ENCODE measurements around the gene FOXP1. TPM values are rescaled to one million over a fixed set of nuclear protein-coding genes. Genes with fewer than 3 reads are reported as not detected.
A peak's percentile ranks its signal among the peaks of the same experiment; 100 is the strongest.

Gene FOXP1
- total and polyA plus RNA-seq, 5 experiments from 2014 or later = 280 to 443 (median 382) TPM

DNA sequence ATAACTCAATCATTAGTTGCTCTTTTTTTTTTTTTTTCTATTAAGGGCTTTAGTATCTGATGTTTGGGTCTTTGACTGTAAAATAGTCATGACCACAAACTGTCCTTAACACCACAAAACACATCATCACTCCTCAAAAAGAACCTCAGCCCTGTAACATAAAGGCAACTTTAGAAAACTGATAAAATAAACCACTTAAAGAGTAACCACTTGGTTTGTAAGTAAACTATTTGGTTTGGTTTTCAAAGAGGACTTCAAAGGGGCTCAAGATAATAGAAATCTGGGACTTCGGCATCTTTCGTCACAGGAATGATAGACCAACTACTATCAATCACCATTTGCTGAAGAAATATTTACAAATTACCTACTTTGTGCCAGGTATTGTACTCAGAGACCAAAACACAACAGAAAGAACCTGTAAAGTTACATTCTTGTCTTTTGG lies 167.8 kb downstream of the FOXP1 start:
- ATAC-seq (peak; percentile 41 to 72), DNase-seq (peak in 4 of 10 donors; percentile 48 to 70 (median 60))
- POLR2A ChIA-PET = interaction anchor here (0.6 to 3.4 kb wide), 7 partner anchors 12 to 285 kb away, joined by 3 to 19 read pairs (median 6); no protein-coding TSS in a partner anchor
- peaks cover 0 to 6% (median 2%) of the 10 kb centered on the region in 3 donors for H3K36me3 Mint-ChIP-seq
- H3K9me3 Mint-ChIP-seq = no peaks in the 10 kb centered on the region
- H3K4me3 Mint-ChIP-seq = peak overlapping the region; percentile 51 to 88 (median 76)
- peaks cover 40 to 93% (median 89%) of the 10 kb centered on the region in 4 donors for H3K4me1 Mint-ChIP-seq
- H3K27ac Mint-ChIP-seq = peak overlapping the region; percentile 91 to 99 (median 96)
- H3K27me3 Mint-ChIP-seq = no peaks in the 10 kb centered on the region

GRCh38 chr3:71414189-71414927 lies 169.2 kb downstream of the FOXP1 start:
- H3K36me3 Mint-ChIP-seq = peaks cover 0 to 6% (median 2%) of the 10 kb centered on the region in 3 donors
- H3K27ac Mint-ChIP-seq = peak overlapping the region; percentile 67 to 99 (median 96)
- H3K4me1 Mint-ChIP-seq = peaks cover 42 to 95% (median 93%) of the 10 kb centered on the region in 4 donors
- DNase-seq = no peak
- peak overlapping the region in 6 of 10 donors; percentile 0 to 74 (median 24) for H3K4me3 Mint-ChIP-seq
- POLR2A ChIA-PET = interaction anchor here (0.7 to 1.0 kb wide), 2 partner anchors 27 to 33 kb away, joined by 3 read pairs; no protein-coding TSS in a partner anchor
- ATAC-seq = no peak
- no peaks in the 10 kb centered on the region for H3K27me3 Mint-ChIP-seq
- H3K9me3 Mint-ChIP-seq = no peaks in the 10 kb centered on the region

DNA sequence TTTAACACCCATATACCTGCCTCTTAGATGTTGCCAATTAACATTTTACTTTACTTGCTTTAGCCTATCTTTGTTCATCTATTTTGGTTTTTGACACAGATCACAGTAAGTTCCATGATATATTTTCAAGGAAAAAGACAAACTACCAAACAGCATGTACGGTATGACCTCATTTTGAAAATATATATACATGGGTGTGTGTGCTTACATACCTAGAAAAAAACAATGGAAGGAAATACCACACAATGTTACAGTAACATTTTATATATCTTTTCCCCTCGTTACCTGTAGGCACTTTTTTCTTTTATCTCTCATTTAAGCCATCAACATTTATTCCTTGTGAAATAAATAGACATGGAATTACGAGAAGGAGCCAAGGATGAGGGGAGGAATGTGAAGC lies 170.0 kb downstream of the FOXP1 start:
- H3K27me3 Mint-ChIP-seq = no peaks in the 10 kb centered on the region
- H3K4me1 Mint-ChIP-seq = peaks cover 45 to 96% (median 95%) of the 10 kb centered on the region in 4 donors
- POLR2A ChIA-PET = no interaction called here
- DNase-seq = no peak
- H3K4me3 Mint-ChIP-seq = no peak overlapping the region
- H3K36me3 Mint-ChIP-seq = peaks cover 0 to 6% (median 4%) of the 10 kb centered on the region in 3 donors
- no peak for ATAC-seq
- H3K9me3 Mint-ChIP-seq = no peaks in the 10 kb centered on the region
- peak overlapping the region; percentile 3 to 99 (median 68) for H3K27ac Mint-ChIP-seq

DNA sequence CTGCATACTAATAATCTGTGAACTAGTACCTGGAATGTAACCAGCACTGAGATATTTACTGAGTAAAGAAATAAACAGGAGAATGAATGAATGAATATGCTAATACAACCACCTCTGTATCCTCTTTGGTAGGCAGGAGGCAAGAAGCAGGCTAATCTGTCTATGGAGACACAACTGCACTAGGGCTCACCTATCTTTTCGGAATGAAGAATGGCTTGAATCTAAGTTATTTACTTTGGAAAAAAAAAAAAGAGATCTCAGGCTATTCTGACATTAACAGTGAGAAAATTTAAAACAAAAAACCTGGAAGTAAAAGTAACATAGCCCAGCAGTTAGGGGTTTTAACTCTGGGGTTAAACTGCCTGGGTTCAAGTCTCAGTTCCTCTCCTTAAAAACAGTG lies 174.2 kb downstream of the FOXP1 start:
- peak overlapping the region in 3 of 10 donors; percentile 30 to 59 (median 39) for H3K4me3 Mint-ChIP-seq
- no peak for DNase-seq
- peaks cover 0 to 29% (median 13%) of the 10 kb centered on the region in 3 donors for H3K36me3 Mint-ChIP-seq

DNA sequence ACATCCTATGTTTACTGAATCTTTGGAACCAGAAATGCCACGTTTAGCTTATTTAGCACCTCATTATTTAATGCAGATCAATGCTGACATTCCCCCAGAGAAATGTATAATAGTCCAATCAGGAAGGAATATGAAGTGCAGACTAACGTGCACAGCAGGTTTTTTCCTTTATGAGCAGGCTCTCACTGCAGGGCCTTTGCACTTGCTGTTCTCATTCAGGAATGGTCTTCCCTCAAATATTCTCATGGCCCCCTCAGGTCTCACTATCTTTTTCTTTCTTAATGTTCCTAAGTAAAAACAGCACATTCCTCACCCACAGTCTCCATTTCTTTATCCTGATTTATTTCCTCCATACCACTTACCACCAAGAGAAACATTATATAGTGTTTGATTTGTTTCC lies 174.6 kb downstream of the FOXP1 start:
- Mint-ChIP-seq H3K4me1 (peaks cover 39 to 91% (median 85%) of the 10 kb centered on the region in 4 donors), H3K27ac (peak overlapping the region; percentile 52 to 96 (median 81))

More for the DNA sequence above, 174.2 kb downstream of the FOXP1 start:
- peaks cover 40 to 92% (median 87%) of the 10 kb centered on the region in 4 donors for H3K4me1 Mint-ChIP-seq
- no peaks in the 10 kb centered on the region for H3K9me3 Mint-ChIP-seq
- no peak for ATAC-seq
- POLR2A ChIA-PET = interaction anchor here (0.8 to 2.3 kb wide), 3 partner anchors 11 to 22 kb away, joined by 4 to 9 read pairs (median 5); no protein-coding TSS in a partner anchor
- no peaks in the 10 kb centered on the region for H3K27me3 Mint-ChIP-seq
- peak overlapping the region; percentile 47 to 96 (median 81) for H3K27ac Mint-ChIP-seq

GRCh38 chr3:71407823-71408222 lies 175.7 kb downstream of the FOXP1 start:
- ATAC-seq (no peak), DNase-seq (no peak)
- H3K4me3 Mint-ChIP-seq = peak overlapping the region in 1 of 10 donors; percentile 26
- no peaks in the 10 kb centered on the region for H3K27me3 Mint-ChIP-seq
- no peaks in the 10 kb centered on the region for H3K9me3 Mint-ChIP-seq
- POLR2A ChIA-PET = interaction anchor here (0.7 to 1.5 kb wide), 2 partner anchors 21 to 133 kb away, joined by 3 to 5 read pairs; no protein-coding TSS in a partner anchor
- H3K4me1 Mint-ChIP-seq = peaks cover 40 to 91% (median 83%) of the 10 kb centered on the region in 4 donors
- peak overlapping the region in 8 of 10 donors; percentile 22 to 78 (median 68) for H3K27ac Mint-ChIP-seq
- H3K36me3 Mint-ChIP-seq = peaks cover 0 to 32% (median 17%) of the 10 kb centered on the region in 3 donors

More for the DNA sequence above, 174.6 kb downstream of the FOXP1 start:
- no peak for DNase-seq
- H3K9me3 Mint-ChIP-seq = no peaks in the 10 kb centered on the region
- POLR2A ChIA-PET = interaction anchor here (1.5 kb wide), 1 partner anchor 22 kb away, joined by 5 read pairs; no protein-coding TSS in a partner anchor
- no peaks in the 10 kb centered on the region for H3K27me3 Mint-ChIP-seq
- H3K4me3 Mint-ChIP-seq = no peak overlapping the region
- H3K36me3 Mint-ChIP-seq = peaks cover 0 to 29% (median 13%) of the 10 kb centered on the region in 3 donors
- no peak for ATAC-seq

- Mint-ChIP-seq H3K9me3 (no peaks in the 10 kb centered on the region), H3K27me3 (no peaks in the 10 kb centered on the region), H3K4me3 (no peak overlapping the region), H3K27ac (peak overlapping the region; percentile 32 to 83 (median 74)), H3K4me1 (peaks cover 39 to 91% (median 83%) of the 10 kb centered on the region in 4 donors), H3K36me3 (peaks cover 0 to 32% (median 14%) of the 10 kb centered on the region in 3 donors)
- DNase-seq (no peak), ATAC-seq (no peak)
- POLR2A ChIA-PET = interaction anchor here (0.7 to 1.0 kb wide), 3 partner anchors 9 to 132 kb away, joined by 3 to 4 read pairs (median 3); no protein-coding TSS in a partner anchor
These were observed 176.3 kb downstream of the FOXP1 start for GRCh38 chr3:71406972-71407810.

- H3K27ac Mint-ChIP-seq = peak overlapping the region; percentile 46 to 97 (median 91)
- H3K9me3 Mint-ChIP-seq = no peaks in the 10 kb centered on the region
- H3K27me3 Mint-ChIP-seq = no peaks in the 10 kb centered on the region
- H3K4me1 Mint-ChIP-seq = peaks cover 45 to 91% (median 84%) of the 10 kb centered on the region in 4 donors
- POLR2A ChIA-PET = interaction anchor here (0.6 to 1.7 kb wide), 4 partner anchors 13 to 89 kb away, joined by 3 to 6 read pairs (median 4); no protein-coding TSS in a partner anchor
- peak overlapping the region in 7 of 10 donors; percentile 5 to 54 (median 41) for H3K4me3 Mint-ChIP-seq
- H3K36me3 Mint-ChIP-seq = peaks cover 0 to 28% (median 14%) of the 10 kb centered on the region in 3 donors
- no peak for DNase-seq
- no peak for ATAC-seq
These were observed 180.6 kb downstream of the FOXP1 start for GRCh38 chr3:71402911-71403310.

GRCh38 chr3:71402280-71402679 lies 181.2 kb downstream of the FOXP1 start:
- DNase-seq (no peak), ATAC-seq (no peak)
- Mint-ChIP-seq H3K27ac (peak overlapping the region; percentile 46 to 97 (median 91)), H3K4me3 (peak overlapping the region in 6 of 10 donors; percentile 7 to 54 (median 32)), H3K4me1 (peaks cover 47 to 91% (median 84%) of the 10 kb centered on the region in 4 donors), H3K9me3 (no peaks in the 10 kb centered on the region), H3K36me3 (peaks cover 0 to 23% (median 14%) of the 10 kb centered on the region in 3 donors), H3K27me3 (no peaks in the 10 kb centered on the region)
- POLR2A ChIA-PET = interaction anchor here (0.6 to 1.7 kb wide), 3 partner anchors 27 to 89 kb away, joined by 3 to 5 read pairs (median 3); no protein-coding TSS in a partner anchor

- H3K27me3 Mint-ChIP-seq = no peaks in the 10 kb centered on the region
- POLR2A ChIA-PET = interaction anchor here (1.5 to 1.7 kb wide), 2 partner anchors 27 to 90 kb away, joined by 3 to 5 read pairs; no protein-coding TSS in a partner anchor
- DNase-seq (no peak), ATAC-seq (no peak)
- H3K27ac Mint-ChIP-seq = peak overlapping the region; percentile 87 to 97 (median 91)
- H3K36me3 Mint-ChIP-seq = peaks cover 0 to 20% (median 14%) of the 10 kb centered on the region in 3 donors
- H3K4me1 Mint-ChIP-seq = peaks cover 44 to 90% (median 83%) of the 10 kb centered on the region in 4 donors
- H3K9me3 Mint-ChIP-seq = no peaks in the 10 kb centered on the region
- peak overlapping the region in 7 of 10 donors; percentile 12 to 73 (median 44) for H3K4me3 Mint-ChIP-seq
These were observed 181.8 kb downstream of the FOXP1 start for GRCh38 chr3:71401695-71402231.

DNA sequence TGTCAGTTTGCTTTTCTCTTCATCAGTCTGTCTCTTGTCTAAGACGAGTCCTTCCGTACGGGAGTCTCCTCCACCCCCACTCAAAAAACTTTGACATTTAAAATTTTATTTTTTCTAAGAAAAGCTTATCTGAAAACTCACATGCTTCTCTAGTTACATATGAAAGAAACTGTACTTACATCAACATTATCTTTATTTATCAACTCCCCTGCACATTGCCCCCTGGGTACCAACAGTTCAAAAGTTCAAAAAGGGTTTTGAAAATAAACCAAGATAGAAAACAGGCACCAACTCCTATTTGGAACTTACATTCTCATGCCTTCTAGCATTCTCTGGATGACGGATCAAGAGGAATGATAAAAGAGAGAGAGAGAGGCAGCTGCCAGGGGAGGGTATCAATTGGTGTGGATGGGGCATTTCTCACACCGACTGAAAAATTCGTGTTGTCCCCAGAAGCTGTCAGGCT lies 182.5 kb downstream of the FOXP1 start:
- DNase-seq (no peak), ATAC-seq (peak in 1 of 2 donors; percentile 10)
- H3K9me3 Mint-ChIP-seq = no peaks in the 10 kb centered on the region
- peak overlapping the region; percentile 6 to 73 (median 54) for H3K4me3 Mint-ChIP-seq
- H3K4me1 Mint-ChIP-seq = peaks cover 45 to 90% (median 82%) of the 10 kb centered on the region in 4 donors
- H3K27me3 Mint-ChIP-seq = no peaks in the 10 kb centered on the region
- peak overlapping the region; percentile 87 to 99 (median 92) for H3K27ac Mint-ChIP-seq
- H3K36me3 Mint-ChIP-seq = peaks cover 0 to 14% (median 12%) of the 10 kb centered on the region in 3 donors
- POLR2A ChIA-PET = interaction anchor here (0.6 to 1.0 kb wide), 2 partner anchors 43 to 90 kb away, joined by 3 to 5 read pairs; no protein-coding TSS in a partner anchor
